Choroid plexus epithelial cell (primary cell): ENCODE results near the gene SMPD3.

Source experiments
- DNase-seq: peaks from one replicate; pipeline ENCODE4 v3.0.0-alpha.2; 2010; ENCODE audit warnings: low read depth
- H3K4me3 ChIP-seq: 2 replicates; pipeline ENCODE4 v1.5.1; 2011; ENCODE audit warnings: low read depth, mild to moderate bottlenecking, control low read depth, low read length, moderate library complexity
- CTCF ChIP-seq: conservative IDR thresholded peaks from 2 replicates; pipeline ENCODE4 v1.5.1; 2011; ENCODE audit warnings: low read depth, mild to moderate bottlenecking, control low read depth, inconsistent platforms, low read length, moderate library complexity

Gene SMPD3

GRCh38 chr16:68380348-68380670 lies 68.0 kb downstream of the SMPD3 start:
- H3K4me3 ChIP-seq, result no peak overlapping the region
- no peak for DNase-seq
- TF ChIP-seq CTCF, result no peak

- TF ChIP-seq CTCF, result no peak
- no peak overlapping the region for H3K4me3 ChIP-seq
- no peak for DNase-seq
Observed at GRCh38 chr16:68379472-68380347, 68.6 kb downstream of the SMPD3 start.

- DNase-seq, result no peak
- H3K4me3 ChIP-seq, result no peak overlapping the region
- no peak for TF ChIP-seq CTCF
Observed at GRCh38 chr16:68378436-68379415, 69.6 kb downstream of the SMPD3 start.

- no peak overlapping the region for H3K4me3 ChIP-seq
- DNase-seq, result peak; percentile 37
- no peak for TF ChIP-seq CTCF
Observed at GRCh38 chr16:68377667-68378393, 70.5 kb downstream of the SMPD3 start.

- no peak for TF ChIP-seq CTCF
- no peak for DNase-seq
- no peak overlapping the region for H3K4me3 ChIP-seq
Observed at GRCh38 chr16:68377221-68377620, 71.1 kb downstream of the SMPD3 start.

GRCh38 chr16:68376590-68376989 lies 71.7 kb downstream of the SMPD3 start:
- no peak for TF ChIP-seq CTCF
- DNase-seq, result no peak
- no peak overlapping the region for H3K4me3 ChIP-seq
